Neural crest cell (in vitro differentiated cells): ENCODE data around the gene ANXA5. TPM values are rescaled to one million over a fixed set of nuclear protein-coding genes. Genes with fewer than 3 reads are reported as not detected.
"Not testable (repeated sequence)": the region's sequence is repeated elsewhere in the genome, so short reads cannot be mapped to it uniquely, and the experiment has no call there.

Source experiments
- DNase-seq: peaks from one replicate; pipeline ENCODE4 v3.0.0; 2021; ENCODE audit warnings: low read depth, mixed read lengths, low spot score
- H3K27ac Mint-ChIP-seq: one replicate; pipeline ENCODE4 v1.8.0; 2021; ENCODE audit warnings: mild to moderate bottlenecking, mixed read lengths; ENCODE audit not compliant: unreplicated experiment
- H3K27me3 Mint-ChIP-seq: 2 replicates; pipeline ENCODE4 v1.8.0; 2021; ENCODE audit warnings: low read depth, mild to moderate bottlenecking, mixed read lengths
- H3K36me3 Mint-ChIP-seq: 2 replicates; pipeline ENCODE4 v1.8.0; 2021; ENCODE audit warnings: low read depth, mild to moderate bottlenecking, mixed read lengths
- H3K4me1 Mint-ChIP-seq: 2 replicates; pipeline ENCODE4 v1.8.0; 2021; ENCODE audit warnings: mixed read lengths
- H3K4me3 Mint-ChIP-seq: one replicate; pipeline ENCODE4 v1.8.0; 2021; ENCODE audit warnings: mild to moderate bottlenecking, mixed read lengths
- H3K9me3 Mint-ChIP-seq: 2 replicates; pipeline ENCODE4 v1.8.0; 2021; ENCODE audit warnings: mixed read lengths
- CTCF ChIP-seq: fragments of 200-600 bp; sonication (generic); conservative IDR thresholded peaks from 2 replicates; pipeline ENCODE4 v1.5.0; 2021; ENCODE audit warnings: antibody characterized with exemption, mild to moderate bottlenecking
- total RNA-seq: library from RNA; stranded (reverse); gene quantifications from 2 replicates; pipeline ENCODE4 v1.2.1, GENCODE V29; 2021

ANXA5 gene
- total RNA-seq, 1 donor from 2014 or later, result 143 TPM

GRCh38 chr4:121738780-121739535 lies 42.2 kb upstream of the ANXA5 start:
- Mint-ChIP-seq H3K9me3 (no peaks in the 10 kb centered on the region), H3K4me1 (no peaks in the 10 kb centered on the region), H3K36me3 (no peaks in the 10 kb centered on the region), H3K27ac (no peak overlapping the region), H3K4me3 (no peak overlapping the region), H3K27me3 (no peaks in the 10 kb centered on the region)
- no peak for TF ChIP-seq CTCF
- no peak for DNase-seq

- no peak overlapping the region for H3K27ac Mint-ChIP-seq
Measured at GRCh38 chr4:121737846-121738554, 41.2 kb upstream of the ANXA5 start.

GRCh38 chr4:121736735-121737351 lies 40.1 kb upstream of the ANXA5 start:
- no peak overlapping the region for H3K4me3 Mint-ChIP-seq
- H3K4me1 Mint-ChIP-seq, result peaks cover 5% of the 10 kb centered on the region
- no peaks in the 10 kb centered on the region for H3K36me3 Mint-ChIP-seq
- DNase-seq, result peak; percentile 33
- H3K9me3 Mint-ChIP-seq, result no peaks in the 10 kb centered on the region
- TF ChIP-seq CTCF, result peak; percentile 74
- no peaks in the 10 kb centered on the region for H3K27me3 Mint-ChIP-seq
- H3K27ac Mint-ChIP-seq, result no peak overlapping the region

More at GRCh38 chr4:121737846-121738554, 41.2 kb upstream of the ANXA5 start:
- no peak for DNase-seq
- Mint-ChIP-seq H3K4me3 (no peak overlapping the region), H3K27me3 (no peaks in the 10 kb centered on the region), H3K36me3 (no peaks in the 10 kb centered on the region), H3K9me3 (no peaks in the 10 kb centered on the region), H3K4me1 (no peaks in the 10 kb centered on the region)
- TF ChIP-seq CTCF, result no peak

- Mint-ChIP-seq H3K4me3 (no peak overlapping the region), H3K9me3 (no peaks in the 10 kb centered on the region), H3K4me1 (peaks cover 5% of the 10 kb centered on the region), H3K27ac (no peak overlapping the region), H3K27me3 (no peaks in the 10 kb centered on the region), H3K36me3 (no peaks in the 10 kb centered on the region)
- no peak for TF ChIP-seq CTCF
- no peak for DNase-seq
Measured at GRCh38 chr4:121734571-121734970, 37.8 kb upstream of the ANXA5 start.

- Mint-ChIP-seq H3K4me1 (peaks cover 5% of the 10 kb centered on the region), H3K36me3 (no peaks in the 10 kb centered on the region), H3K9me3 (no peaks in the 10 kb centered on the region), H3K27me3 (no peaks in the 10 kb centered on the region), H3K4me3 (no peak overlapping the region), H3K27ac (no peak overlapping the region)
- no peak for TF ChIP-seq CTCF
- no peak for DNase-seq
Measured at GRCh38 chr4:121733942-121734341, 37.2 kb upstream of the ANXA5 start.

- not testable (repeated sequence) for H3K27ac Mint-ChIP-seq, DNase-seq, H3K36me3 Mint-ChIP-seq, H3K27me3 Mint-ChIP-seq, H3K9me3 Mint-ChIP-seq, H3K4me3 Mint-ChIP-seq
- H3K4me1 Mint-ChIP-seq, result peaks cover 11% of the 10 kb centered on the region
Measured at GRCh38 chr4:121729753-121730152, 33.0 kb upstream of the ANXA5 start.
